Testis (tissue), 2 donors: ENCODE results near the gene GNGT1.

Experiments
- CTCF ChIP-seq, 3 experiments: fragments of 450-650 bp in 2 of 3; fragments of 200-600 bp in 1 of 3; sonication (generic) in 1 of 3; IDR thresholded peaks; one replicate each; pipeline ENCODE4 v1.5.1; 2016 to 2019; ENCODE audit warnings: antibody characterized with exemption in 3 of 3, mild to moderate bottlenecking in 2 of 3, moderate library complexity in 1 of 3
- POLR2A ChIP-seq: fragments of 450-650 bp; IDR thresholded peaks from one replicate; pipeline ENCODE4 v1.6.1; 2017; ENCODE audit warnings: antibody characterized with exemption, mild to moderate bottlenecking, moderate library complexity

- TF ChIP-seq CTCF (IDR thresholded peaks at IDR 0.05), result no peak
- no peak for TF ChIP-seq POLR2A
Measured at GRCh38 chr7:93923296-93923695, 16.9 kb downstream of the GNGT1 start.
